GM10847 (cell line): ENCODE data around the gene ARHGEF10L.

Experiments used
- POLR2A ChIP-seq: IDR thresholded peaks from 2 replicates; pipeline ENCODE4 v1.6.1; 2011; ENCODE audit not compliant: insufficient read length; ENCODE audit errors: extremely low read depth

The ARHGEF10L gene

DNA sequence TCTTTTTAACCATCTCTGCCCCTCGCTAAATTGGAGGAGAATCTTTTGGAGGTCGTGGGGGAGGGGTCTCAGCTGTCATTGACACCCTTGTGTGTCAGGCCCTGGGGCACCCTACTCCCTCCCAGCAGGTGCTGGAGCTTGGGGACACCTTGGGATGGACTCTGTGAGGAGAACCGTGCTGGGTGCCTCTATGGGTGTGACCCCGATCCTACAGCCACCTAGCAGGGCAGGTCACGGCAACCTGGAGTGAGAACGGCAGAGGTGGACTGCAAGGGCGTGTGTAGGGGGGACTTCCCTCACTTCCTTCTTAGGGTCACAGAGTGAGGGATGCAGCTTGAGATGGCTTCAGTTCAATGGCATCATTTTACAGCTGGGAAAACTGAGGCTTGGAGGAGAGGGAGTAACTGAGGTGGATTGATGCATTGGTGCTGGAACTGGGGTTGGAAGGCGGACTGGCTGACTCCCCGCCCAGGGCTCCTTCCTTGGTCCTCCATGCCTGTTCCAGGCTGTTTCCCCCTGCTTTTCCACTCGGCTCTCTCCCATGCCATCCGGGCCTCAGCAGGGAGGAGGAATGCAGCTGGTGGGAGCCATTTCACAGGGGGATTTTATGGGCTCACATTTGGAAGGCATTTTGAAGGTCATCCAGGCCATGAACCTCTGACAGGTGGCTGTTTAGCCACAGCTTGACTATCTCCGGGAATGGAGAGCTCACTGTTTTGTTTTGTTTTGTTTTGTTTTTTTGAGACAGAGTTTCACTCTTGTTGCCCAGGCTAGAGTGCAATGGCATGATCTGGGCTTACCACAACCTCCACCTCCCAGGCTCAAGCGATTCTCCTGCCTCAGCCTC, 18.8 kb upstream of the ARHGEF10L start:
- no peak for TF ChIP-seq POLR2A

DNA sequence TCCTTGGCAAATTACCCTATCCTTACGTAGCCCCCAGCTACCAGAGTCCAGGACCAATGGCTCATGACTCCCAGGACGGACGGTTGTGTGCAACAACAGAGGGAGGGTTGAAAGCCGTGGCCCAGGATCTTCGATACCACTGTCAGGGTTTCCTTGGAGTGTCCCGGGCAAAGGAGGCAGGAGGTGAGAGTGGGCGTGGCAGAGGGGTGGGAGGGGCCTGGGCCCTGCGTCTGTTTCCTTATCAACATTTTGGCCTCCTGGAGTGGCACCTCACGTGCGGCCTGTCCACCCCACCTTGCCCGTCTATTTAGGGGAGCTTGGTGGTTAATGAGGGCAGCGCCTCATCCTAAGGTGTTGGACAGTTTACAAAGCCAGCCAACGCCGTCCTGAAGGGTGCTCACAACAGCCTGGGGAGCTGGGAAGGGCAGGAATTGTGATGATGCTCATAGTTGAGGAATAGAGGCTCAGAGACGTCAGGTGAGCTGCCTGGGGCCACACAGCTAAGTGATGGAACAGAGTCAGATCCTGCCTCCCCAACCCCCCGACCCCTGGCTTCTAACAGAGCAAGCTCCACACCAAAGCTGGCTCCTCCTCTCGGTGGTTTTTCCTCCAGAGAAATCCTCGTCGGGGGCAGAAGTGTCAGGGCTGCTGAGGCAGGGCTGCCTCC, 17.4 kb upstream of the ARHGEF10L start:
- no peak for TF ChIP-seq POLR2A

DNA sequence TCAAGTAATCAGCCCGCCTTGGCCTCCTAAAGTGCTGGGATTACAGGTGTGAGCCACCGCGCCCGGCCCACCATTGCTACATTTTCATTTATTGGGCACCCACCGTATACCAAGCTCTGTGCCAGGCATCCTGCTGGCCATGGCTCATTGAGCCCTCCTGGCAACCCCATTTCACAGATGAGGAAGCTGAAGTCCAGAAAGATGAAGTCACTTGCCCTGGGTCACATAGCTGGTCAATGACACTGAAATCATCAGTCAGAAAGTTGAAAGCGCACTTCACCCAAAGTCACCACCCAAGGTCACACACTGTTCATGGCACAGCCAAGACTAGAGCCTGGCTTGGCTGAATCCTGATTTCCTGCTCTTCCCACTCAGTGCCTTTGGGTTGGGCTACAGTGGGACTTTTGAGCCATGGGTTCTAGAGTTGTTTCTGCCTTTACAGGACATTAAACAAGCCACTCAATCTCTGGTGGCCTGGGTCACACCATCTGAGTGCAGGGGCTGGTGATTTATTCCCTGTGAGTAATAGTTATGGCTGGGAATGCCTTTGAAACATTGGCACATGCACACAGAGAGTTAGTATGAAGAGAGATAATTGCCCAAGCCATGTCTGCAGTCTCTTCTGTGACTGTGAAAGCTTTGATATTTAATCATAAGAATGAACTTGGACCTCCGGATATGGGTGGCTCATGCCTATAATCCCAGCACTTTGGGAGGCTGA, 16.0 kb upstream of the ARHGEF10L start:
- no peak for TF ChIP-seq POLR2A

DNA sequence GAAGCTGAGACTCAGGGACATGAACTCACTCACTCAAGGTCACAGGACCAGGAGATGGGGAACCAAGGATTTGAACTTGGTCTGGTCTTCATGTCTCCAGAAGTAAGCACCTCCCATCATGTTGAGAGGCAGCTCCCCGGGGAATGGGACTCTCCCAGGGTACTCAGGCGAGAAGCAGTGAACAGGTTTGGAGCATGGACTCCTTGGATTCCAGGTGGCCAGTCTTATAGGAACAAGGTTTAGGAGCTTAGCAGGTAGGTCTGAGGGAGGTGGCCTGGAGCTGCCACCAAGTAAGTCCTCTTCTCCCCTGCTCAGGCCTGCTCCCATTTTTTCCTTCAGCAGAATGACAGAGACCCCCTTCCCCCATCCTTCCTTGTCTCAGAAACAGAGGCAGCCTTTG, 14.9 kb upstream of the ARHGEF10L start:
- TF ChIP-seq POLR2A: no peak

DNA sequence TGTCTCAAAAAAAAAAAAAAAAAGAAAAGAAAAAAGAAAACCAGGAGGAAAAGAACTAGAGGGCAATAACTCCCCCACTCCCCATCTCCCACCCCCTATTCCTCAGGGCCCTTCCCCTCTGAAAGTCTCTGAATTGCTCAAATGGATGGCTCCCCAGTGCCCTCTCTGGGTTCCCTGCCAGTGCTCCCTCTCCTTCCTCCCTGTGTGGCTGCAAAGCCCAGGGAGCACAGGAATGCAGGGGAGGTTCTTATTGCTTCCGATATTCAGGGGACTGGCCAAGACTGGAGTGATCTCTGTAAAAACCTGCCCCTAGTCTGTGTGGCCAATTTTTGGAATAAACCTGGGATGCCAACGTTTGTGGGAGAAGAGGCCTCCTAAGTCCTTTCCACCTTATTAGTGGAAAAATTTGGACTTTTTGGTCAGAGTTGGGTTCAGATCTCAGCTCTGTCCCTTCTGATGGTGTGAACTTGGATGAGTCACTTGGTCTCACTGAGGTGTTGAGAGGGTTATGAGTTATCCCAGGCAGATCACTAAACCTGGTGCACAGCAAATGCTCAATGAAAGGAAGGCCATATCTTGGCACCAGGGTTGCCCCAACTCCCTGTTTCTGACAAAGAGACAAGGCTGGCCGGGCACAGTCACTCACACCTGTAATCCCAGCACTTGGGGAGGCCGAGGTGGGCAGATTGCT, 13.4 kb upstream of the ARHGEF10L start:
- no peak for TF ChIP-seq POLR2A

DNA sequence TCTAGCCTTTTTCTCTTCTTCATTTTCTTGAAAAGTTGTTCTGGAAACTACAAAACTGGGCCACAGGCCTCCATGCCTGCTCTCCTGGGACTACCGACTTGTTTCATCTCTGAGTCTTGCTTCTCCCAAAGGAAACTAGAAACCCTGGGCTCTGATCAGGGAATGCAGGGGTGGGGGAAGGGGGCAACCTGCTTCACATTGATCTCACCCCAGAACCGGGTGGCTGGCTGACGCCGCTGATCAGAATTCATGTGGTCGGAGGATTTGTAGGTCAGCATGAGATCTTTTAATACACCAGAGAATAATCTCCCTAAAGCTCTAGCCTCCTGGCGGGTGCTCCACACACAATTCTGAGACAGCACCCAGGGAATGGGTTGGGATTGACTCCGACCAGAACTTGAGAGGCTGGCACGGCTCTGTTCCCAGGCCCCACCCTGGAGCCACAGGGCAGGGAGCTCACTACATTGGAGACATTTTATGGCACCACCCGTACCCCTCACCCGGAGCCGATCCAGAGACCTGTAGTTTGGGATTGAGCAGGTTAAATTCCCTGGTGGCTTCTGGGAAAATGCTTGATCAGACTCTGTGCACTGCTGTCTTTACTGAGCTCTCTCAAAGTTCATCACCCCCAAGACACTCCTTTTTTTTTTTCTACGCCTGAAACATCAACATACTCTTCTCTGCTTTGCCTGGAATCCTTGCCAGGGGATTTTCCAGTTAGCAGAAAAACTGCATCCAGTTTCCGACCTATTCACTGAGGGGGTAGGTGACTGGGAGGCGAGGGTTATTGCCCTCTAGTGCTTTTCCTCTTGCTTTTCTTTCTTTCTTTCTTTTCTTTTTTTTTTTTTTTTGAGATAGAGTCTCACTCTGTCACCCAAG, 12.2 kb upstream of the ARHGEF10L start:
- TF ChIP-seq POLR2A: no peak

DNA sequence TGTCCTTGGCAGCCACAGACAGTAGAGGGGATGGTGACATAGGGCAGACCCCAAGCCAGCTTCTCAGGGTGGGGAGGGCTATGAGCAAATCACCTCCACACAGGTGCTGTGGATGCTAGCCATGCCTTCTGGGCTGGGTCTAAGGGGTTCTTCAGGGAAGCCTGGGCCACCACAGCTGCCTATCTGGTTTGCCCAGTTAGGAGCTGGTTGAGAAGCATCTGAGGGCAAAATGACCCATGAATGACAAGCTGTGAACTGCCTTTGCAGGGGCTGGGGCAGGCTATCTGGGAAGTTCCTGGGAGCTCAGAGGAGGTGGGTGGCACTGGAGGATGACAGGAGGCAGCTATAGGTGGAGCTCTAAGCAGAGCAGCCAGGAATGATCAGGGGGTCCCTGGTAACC, 10.1 kb upstream of the ARHGEF10L start:
- no peak for TF ChIP-seq POLR2A

DNA sequence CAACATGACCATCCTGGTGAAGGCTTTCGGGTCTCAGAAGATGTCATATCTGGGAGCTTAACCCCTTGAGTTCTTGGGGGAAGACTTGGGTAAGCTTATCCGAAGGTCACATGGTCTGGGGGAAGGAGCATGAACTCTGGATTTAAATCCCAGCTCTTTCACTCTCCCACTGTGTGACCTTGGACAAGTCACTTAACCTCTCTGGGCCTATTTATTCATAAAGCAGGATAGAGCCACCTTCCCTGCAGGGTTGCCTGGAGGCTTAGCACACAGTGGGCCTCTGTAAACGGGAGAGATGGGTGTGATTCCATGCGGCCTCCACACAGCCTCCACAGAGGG, 8.2 kb upstream of the ARHGEF10L start:
- TF ChIP-seq POLR2A: no peak

DNA sequence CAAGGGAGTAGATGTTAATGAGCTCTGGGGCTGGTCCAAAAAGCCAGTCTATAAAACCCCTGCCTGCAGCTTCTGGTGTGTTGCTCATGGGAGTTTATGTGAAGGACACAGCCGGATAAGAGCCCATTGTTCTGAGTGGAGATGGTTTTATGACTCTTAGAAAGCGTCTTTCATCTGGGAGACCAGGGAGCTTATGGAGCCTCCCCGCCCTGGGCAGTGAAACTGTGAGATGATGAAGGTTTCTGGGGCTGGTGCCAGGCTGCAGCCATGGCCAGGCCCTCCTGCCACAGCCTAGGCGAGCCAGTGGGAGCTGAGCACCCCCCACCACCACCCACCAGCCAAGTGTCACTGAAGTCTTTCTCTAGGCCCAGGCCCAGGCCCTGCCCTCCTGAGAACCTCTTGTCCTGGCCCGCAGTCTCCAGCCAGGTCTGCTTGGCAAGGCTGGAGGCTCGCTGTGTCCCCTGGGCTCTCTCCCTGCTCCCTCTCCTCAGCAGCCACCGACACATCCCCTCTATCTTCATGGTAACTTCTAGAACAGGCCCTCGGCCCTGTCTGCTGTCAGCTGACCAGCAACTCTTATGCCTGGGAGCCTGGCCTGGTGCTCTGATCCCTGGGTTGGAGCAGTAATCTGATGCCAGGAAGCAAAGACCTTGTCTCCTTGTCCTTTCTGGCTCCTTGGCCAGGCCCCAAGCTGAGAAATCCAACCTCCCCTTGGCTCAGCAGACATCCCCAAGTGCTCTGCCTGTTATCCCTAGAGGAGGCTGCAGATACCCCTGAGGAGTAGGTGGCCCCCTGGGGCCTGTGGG, 7.6 kb upstream of the ARHGEF10L start:
- TF ChIP-seq POLR2A: no peak

DNA sequence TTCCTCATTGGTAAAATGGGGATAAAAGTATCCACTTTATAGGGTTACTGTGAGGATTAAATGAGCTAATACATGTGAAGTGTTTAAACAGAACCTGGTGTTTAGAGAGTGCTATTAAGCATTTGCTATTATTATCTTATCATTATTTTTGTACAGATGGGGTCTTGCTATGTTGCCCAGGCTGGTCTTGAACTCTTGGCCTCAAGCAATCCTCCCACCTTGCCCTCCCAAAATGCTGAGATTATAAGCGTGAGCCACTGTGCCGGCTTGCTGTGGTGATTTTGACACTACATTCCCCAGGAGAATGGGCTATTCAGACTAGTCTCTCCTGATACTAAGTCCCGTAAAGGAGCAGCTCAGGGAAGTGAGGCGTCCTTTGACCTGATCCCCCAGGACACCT, 6.3 kb upstream of the ARHGEF10L start:
- TF ChIP-seq POLR2A: no peak

DNA sequence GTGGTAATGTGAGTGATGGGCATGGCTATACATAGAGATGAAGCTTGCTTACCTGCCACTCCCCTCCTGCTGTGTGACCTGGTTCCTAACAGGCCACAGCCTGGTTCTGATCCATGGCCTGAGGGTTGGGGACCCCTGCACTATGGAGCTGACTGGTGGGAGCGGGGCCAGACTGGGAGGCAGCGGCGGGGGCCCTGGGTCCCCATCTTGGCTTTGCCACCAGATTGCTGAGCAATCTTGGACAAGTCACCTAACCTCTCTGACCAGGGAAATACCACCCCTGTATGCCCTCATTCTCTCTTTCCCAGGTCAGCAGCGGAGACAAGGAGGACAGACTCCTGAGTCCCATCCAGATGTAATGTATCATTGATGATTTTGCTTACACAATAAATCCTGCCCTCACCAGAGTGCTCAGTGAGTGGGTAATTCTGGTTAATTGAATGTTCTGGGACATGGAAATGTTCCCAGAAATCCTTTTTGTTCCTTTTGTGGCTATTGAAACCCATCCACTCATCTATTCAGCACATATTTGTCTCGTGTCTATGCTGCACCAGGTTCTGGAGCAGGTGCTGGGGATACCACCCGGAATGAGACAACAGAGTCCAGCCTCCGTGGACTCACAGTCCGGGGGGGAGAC, 4.1 kb upstream of the ARHGEF10L start:
- no peak for TF ChIP-seq POLR2A

DNA sequence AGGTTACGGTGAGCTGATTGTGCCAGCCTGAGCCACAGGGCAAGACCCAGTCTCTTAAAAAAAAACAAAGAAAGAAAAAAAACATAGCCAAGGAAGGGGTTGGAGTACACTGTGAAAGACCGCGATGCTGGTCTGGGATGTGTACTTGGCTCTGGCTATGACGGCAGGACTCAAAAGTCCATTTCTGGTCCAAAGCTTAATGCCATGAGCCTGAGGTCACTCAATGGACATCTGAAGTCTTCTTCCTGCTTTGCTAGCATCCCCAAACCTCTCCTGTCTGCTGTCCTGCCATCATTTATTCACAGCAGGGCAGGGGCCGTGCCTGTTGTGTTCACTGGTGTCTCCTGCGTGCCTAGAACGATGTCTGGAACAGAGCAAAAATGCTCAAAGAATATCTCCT, 1.5 kb upstream of the ARHGEF10L start:
- no peak for TF ChIP-seq POLR2A

DNA sequence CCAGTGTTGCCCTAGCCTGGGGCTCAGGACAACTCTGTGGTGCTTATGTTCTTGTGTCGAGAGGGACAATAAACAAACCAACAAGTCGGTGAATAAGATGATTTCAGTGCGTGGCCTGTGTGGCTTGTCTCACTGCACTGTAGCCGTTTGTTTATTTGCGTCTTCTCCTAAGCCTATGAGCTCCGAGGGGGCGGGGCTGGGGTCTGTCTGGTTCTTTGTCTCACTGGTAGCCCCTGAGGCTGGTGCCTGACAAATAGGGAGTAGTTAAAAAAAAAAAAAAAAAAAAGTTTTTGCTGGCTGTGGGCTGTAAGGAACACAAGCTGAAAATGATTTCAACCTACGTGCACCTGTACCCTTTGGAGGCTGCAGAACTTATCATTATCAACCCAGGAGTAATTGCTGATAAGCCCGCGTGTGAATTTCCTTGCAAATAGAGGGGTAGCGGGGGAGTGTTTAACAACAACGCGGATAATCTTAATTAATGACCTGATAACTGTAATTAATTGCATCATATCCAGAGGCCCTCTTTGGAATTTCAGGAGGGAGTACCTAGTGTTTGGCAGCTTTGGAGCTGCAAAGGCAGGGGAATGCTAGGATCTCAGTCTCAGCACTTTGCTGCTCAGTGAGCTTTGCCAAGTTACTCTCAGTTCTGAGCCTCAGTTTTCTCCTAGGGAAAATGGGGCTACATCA, 925 bp upstream of the ARHGEF10L start:
- no peak for TF ChIP-seq POLR2A
